ENCODE measurements around the gene PASK.
"Not testable (repeated sequence)": the region's sequence is repeated elsewhere in the genome, so short reads cannot be mapped to it uniquely, and the experiment has no call there.

PASK gene

GRCh38 chr2:241148891-241149674 is at the start of gene PASK:
Gene PASK, minus strand, starts transcription at chr2:241149472. Its CDS starts 6,440 bp downstream, at chr2:241143032.
- peak; percentile 91 to 95 for DNase-seq

DNA sequence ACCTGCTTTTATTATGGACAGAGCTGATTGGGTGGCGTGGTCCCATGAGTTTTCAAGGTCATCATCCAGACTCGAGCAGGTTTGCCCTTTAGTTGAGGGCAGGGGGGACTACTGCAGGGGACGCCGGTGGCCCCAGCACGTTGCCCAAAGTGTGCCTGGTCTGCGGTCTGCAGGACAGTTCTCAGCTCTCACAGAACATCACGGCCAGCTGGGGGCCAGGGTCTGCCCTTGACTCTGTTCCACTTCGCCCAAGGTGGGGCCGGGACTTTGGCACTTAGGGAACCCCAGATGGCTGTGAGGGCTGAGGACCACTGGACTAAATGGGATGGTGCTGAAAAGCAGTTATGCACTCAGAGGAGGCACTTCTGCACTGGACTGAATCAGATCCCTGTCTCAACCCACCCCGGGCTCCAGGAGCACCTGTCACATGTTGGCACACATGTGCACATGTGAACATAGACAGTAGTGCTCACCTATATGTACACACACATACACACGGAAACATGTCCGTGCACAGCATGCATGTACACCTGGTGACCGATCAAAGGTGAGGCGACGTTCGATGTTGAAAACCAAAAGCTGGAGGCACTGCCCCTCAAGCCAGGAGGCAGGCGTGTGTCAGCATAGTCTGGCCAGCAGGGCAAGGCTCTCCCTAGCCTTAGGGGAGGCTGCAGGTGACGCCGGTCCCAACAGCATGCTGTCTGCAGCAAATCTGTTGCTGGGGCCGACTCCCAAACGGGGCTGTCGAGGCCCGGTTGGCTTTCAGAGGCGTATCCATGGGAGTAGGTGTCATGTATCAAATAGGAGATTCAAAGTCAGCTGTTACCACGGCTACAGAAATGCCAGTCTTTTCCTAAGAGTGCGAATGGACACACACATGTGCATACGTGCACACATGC is 49.4 kb upstream of the PASK start:
- no peak for DNase-seq

- no peak for DNase-seq
Observed at GRCh38 chr2:241197947-241198346, 48.7 kb upstream of the PASK start.

DNA sequence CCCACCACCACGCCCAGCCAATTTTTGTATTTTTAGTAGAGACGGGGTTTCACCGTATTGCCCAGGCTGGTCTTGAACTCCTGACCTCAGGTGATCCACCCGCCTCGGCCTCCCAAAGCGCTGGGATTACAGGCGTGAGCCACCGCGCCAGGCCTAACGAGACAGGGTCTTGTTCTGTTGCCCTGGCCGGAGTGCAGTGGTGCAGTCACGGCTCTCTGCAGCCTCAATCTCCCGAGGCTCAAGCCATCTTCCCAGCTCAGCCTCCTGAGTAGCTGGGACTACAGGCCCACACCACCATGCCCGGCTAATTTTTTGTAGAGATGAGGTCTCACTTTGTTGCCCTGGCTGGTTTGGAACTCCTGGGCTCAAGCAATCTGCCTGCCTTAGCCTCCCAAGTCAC is 48.0 kb upstream of the PASK start:
- DNase-seq: not testable (repeated sequence)

- DNase-seq: no peak
Observed at GRCh38 chr2:241195506-241196130, 46.3 kb upstream of the PASK start.

DNA sequence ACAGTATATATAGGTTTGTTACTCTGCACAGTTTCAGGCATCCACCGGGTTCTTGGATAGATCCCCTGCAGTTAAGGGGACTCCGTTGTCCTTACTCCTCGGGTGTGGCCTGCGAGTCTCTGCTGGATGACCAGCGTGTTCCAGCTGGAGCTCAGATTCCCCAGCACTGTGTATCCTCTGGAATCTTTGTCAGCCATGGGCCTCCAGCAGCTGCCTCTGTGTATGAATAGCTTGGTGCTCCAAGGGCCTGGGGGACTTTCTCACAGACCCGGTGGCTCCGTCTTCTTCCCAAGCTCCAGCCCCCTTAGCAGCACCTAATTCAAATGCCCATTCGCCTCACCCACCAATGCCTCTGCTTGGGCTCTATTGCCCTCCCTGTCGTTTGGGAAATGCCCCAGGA is 45.5 kb upstream of the PASK start:
- no peak for DNase-seq

DNA sequence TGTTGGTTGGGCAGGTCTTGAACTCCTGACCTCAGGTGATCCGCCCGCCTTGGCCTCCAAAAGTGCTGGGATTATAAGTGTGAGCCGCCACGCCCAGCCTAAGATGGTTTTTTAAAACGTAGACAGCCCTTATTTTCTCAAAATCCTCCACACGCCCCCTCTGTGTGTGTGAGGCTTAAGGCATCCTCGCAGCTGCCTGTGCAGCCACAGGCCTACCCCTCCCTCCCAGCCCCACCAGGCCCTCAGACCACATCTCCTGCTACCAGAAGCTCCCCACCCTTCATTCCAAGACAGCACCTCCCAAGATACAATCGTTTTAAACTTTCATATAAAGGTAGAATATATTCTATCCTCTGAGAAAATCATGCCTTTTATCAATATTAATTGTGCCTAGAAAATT is 44.0 kb upstream of the PASK start:
- DNase-seq: no peak

DNA sequence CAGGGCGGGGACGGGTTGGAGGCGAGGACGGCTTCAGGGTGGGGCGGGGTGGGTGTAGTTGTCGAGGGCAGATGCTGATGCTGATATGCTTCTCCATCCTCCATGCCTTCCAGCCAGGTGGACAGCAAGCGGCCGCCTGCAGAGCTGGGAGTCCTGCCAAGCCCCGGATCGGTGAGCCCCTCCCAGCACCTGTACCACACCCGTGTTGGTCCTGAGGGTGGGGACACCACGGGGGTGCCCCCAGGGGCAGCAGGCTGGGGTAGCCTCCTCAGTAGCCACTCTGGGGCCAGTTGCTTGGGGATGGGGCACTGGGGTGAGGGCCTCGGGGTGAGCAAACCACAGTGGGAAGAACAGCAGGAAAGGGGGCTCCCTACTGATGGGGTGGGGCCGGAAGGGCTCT is 41.8 kb upstream of the PASK start:
- DNase-seq: no peak

DNA sequence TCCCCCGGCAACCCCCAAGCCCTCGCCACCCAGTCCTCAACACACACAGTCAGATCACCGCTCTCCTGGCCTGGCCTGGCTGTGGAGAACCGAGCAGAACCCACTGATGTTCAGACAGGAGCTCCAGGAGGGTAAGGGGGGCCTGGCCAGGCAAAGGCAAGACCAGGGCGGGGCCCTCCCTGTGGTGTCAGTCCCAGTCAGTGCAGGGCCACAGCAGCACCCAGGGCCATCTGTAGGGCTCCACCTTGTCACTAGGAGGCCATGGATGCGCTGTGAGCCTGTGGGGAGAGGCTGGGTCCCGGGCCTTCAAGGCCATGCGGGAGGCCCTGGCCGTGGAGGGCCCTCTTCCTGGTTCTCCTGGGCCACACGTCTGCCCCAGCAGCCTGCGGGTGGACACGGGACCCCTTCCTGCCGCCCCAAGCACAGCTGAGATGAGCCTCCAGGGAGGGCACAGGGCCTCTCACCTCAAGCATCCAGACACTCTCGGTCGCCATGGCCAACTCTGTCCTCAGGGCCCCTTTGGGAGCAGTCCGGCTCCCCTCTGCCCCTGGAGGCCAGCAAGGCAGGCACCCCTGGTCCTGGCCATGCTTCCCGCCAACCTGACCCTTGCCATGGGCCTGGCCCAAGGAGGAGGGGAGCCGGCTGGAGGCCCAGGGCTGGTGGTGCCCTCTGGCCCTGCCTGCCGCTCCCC is 41.2 kb upstream of the PASK start:
- no peak for DNase-seq

GRCh38 chr2:241189856-241190201 is 40.6 kb upstream of the PASK start:
- DNase-seq: no peak

GRCh38 chr2:241189093-241189855 is 40.0 kb upstream of the PASK start:
- DNase-seq: no peak

DNA sequence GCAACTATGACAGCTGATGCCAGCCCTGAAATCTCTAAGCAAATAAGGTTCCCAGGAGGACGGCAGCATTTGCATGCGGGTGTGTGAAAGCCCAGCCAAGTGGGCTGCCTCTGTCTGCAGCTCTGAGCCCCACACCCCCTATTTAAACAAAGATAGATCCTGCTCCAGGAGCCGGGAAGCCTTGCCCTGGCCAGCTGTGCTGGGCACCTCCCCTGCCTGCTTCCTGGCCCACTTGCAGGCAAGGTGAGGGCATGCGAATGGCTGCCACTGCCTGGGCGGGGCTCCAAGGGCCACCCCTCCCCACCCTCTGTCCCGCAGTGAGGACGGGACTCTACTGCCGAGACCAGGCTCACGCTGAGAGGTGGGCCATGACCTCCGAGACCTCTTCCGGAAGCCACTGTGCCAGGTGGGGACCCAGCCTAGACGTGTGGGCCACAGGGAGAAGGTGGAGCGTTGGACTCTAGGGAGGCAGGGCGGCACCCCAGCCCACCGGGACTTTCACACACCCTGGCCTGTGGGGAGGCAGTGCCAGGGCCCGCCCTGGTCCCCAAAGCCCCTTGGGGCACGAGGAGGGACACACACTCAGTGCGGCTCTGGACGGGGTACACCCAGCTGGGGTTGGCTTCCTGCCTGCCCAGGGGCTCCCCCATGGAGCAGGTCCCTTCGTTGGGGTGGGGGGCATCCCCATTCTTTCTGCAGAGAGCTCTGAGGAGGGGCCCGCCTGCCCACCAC is 39.3 kb upstream of the PASK start, which contains the start of gene ANO7:
Gene ANO7 (plus strand): TSS at position 317 of the 732 bp plus-strand sequence. CDS start 1,387 bp downstream, outside the sequence.
- DNase-seq: no peak

DNA sequence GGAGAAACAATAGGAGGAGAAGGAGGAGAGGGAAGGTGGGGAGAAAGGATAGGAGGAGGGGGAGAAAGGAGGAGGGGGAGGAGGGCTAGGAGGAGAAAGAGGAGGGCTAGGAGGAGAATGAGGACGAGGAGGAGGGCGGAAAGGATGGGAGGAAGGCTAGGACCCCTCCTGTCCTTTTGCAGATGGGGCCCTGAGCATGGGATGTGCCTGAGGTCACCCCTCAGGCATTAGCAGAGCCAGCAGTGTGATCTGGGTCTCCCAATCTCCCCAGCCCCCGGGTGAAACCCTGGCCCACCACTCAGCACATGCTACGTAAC is 38.6 kb upstream of the PASK start:
- no peak for DNase-seq

DNA sequence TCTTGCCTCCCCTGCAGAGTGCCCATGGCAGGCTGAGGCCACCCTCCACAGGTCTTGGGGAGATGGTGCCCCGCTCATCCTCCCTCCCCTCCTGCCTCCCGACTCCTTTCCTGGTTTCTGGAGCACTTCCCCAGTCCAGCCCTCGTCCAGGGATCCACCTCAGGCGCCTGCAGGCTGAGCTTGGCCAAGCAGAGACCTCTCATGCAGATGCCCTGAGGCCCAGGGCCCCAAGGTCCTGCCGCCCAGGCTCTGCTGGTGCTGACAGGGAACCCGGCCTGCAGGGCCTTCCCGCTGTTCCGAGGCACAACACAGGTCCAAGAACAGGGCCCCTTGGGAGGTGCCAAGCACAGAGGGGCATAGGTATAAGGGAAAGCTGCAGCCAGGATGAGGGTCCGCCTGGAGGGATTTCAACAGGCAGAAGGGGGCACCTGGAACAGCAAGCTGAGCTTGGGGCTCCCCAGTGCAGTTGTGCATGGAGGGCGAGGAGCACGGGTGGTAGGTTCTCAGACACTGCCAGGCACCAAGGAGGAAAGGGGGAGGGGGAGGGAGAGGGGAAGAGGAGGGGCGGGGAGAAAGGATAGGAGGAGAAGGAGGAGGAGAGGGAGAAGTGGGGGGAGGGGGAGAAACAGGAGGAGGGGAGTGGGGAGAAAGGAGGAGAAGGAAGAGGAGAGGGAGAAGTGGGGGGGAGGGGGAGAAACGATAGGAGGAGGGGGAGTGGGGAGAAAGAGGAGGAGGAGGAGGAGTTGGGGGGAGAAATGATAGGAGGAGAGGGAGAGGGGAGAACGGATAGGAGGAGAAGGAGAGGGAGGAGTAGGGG is 38.0 kb upstream of the PASK start:
- no peak for DNase-seq

- DNase-seq: no peak
Observed at GRCh38 chr2:241185961-241186360, 36.7 kb upstream of the PASK start.

- DNase-seq: no peak
Observed at GRCh38 chr2:241184901-241185300, 35.6 kb upstream of the PASK start.

DNA sequence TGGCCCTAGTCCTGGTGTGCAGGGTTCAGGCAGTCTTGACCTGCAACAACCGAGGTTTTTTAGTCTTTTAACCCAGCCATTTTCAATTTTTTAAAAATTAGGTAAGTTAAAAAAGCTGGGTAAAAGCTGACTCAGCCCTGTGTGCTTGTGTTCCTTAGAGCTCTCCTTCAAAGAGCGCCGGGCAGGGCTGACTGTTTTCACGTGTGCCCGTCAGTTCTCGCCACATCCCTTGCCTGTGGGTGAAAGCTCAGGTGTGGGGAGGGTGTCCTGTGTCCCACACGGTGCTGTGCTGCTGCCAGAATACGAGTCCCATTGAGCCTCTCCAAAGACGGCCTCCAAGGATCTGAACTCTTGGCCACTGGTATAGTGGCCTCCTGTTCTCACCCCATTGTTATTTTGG is 33.9 kb upstream of the PASK start:
- no peak for DNase-seq

- DNase-seq: no peak
Observed at GRCh38 chr2:241182531-241183133, 33.4 kb upstream of the PASK start.

DNA sequence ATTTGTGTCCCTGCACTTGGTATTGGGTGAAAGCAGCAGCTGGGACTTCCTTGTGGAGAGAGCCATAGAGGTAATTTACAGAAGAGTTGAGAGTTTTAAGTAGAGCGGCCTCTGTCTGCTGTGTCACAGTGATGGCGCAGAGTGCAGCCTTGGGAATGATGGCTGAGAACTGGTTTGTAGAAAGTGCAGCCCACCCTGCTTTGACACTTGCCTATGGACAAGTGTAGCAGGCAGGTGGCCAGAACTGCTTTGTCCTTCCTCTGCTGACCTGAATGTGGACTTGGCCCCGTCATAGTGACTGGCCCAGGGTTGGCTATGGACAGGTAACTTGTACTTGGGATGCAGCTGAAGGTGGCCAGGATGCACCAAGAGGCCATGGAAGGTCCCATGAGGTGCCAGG is 32.9 kb upstream of the PASK start:
- DNase-seq: no peak

GRCh38 chr2:241180495-241180894 is 31.2 kb upstream of the PASK start:
- no peak for DNase-seq

Data from CD4-positive, alpha-beta T cell treated with Interferon alpha-2 for 1 hour (primary cell).